Measurements from ENCODE around the gene SH2D7.

GRCh38 chr15:78133801-78134200 is 41.4 kb downstream of the SH2D7 start:
- TF ChIP-seq TCF12 (IDR thresholded peaks at IDR 0.05) (no peak), FOXM1 (IDR thresholded peaks at IDR 0.05; ENCODE audit: low read depth) (no peak), MAX (IDR thresholded peaks at IDR 0.05; ENCODE audit: low read depth) (no peak), ELF1 (IDR thresholded peaks at IDR 0.05) (no peak), MXI1 (IDR thresholded peaks at IDR 0.05; ENCODE audit: low read depth, low read length) (no peak), EP300 (IDR thresholded peaks at IDR 0.05; ENCODE audit: borderline replicate concordance in 1 of 2, low read depth in 1 of 2, low read length in 1 of 2) (no peak), CTCF (IDR thresholded peaks at IDR 0.05) (no peak), SMC3 (IDR thresholded peaks at IDR 0.05; ENCODE audit: low read depth, low read length) (no peak), YY1 (IDR thresholded peaks at IDR 0.05; ENCODE audit: low read depth) (no peak), EZH2phosphoT487 (IDR thresholded peaks at IDR 0.05; ENCODE audit: borderline replicate concordance, low read depth) (no peak)

All from SK-N-SH (cell line).